HCEC 1CT (cell line): ENCODE measurements around the gene TRMT61A.
"Not testable (repeated sequence)": the region's sequence is repeated elsewhere in the genome, so short reads cannot be mapped to it uniquely, and the experiment has no call there.

ENCODE experiments used
- DNase-seq: peaks from one replicate; pipeline ENCODE4 v3.0.0-alpha.2; 2017

The TRMT61A gene

GRCh38 chr14:103523575-103523954, 5.4 kb upstream of the TRMT61A start:
- no peak for DNase-seq

DNA sequence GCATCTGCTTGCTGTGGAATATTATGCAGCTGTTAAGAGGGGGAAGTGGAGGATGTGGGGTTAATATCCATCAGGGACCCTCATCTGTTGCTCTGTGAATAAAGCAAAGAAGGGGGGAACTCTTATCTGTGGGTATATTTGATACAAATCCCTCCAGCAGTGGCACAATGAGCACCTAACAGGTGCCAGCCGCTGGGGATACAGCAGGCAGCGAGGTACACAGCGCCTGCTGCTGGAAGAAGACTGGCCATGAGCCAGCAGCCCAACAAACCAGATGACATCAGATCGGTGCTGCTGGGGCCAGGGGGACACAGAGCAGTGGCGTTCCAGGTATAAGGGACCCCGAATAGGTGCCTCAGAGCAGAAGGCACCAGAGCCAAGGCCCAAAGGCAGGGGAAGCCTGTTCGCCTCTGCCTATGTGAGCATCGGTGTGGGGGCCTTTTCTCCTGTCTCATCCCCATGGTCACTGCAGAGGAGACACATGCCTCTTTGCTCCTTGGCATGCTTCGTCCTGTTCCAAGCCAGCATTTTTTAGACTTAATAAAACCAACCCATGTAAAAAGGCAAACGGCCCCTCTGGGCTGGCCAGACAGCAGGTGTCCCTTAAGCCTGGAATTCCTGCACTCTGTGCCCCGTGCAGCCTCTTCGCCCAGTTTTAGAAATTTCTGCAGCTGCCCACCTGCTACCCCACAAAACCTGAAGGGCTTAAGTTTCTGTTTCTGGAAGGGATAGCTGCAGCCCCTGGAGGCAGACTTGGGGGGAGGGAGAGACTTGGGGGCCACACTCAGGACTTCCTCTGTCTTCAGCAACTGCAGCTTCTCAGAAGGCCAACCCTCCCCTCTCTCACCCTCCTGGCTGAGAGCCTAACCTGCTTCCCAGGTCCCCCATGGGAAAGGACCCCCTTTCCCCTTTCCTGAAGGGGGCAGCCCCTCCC, 4.7 kb upstream of the TRMT61A start:
- no peak for DNase-seq

DNA sequence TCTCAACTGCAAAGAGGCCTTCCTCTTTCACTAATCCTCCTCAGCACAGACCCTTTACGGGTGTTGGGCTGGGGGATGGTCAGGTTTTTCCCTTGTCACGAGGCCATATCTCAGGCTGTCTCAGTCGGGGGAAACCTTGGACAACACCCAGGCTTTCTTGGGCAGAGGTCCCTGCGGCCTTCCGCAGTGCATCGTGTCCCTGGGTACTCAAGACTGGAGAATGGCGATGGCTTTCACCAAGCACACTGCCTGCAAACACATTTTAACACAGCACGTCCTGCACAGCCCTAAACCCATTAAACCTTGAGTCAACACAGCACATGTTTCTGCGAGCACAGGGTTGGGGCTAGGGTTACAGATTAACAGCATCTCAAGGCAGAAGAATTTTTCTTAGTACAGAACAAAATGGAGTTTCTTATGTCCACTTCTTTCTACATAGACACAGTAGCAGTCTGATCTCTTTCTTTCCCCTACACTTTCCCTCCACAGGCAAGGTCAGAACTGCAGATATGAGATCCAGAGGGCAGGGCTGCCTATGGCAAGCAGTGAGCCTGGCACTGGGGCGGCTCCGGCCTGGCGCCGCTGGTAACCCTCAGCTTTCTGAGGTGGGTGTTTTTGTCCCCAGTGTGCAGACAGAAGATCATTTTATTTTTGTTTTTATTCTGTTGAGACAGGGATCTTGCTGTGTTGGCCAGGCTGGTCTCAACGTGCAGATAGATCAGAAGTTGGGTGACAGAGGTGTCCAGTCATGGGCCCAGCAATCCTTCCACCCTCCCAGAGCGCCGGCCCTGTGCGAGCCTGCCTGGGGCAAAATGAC, 3.4 kb upstream of the TRMT61A start:
- DNase-seq, result not testable (repeated sequence)

- no peak for DNase-seq
These were observed 2.6 kb upstream of the TRMT61A start for GRCh38 chr14:103526247-103526913.

DNA sequence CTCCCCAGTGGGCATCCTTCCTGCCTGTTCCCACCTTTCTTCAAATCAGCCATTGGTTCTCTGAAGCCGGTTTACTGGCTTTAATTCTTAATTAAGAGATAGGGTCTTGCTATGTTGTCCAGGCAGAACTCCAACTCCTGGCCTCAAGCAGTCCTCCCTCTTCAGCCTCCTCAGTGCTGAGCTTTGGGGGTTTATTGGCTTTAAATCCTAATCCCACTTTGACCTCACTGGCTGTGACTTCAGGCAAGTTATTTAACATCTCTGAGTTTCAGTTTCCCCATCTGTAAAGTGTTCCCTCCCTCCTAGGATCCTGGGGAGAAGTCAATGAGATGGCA, 2.1 kb upstream of the TRMT61A start:
- no peak for DNase-seq

DNA sequence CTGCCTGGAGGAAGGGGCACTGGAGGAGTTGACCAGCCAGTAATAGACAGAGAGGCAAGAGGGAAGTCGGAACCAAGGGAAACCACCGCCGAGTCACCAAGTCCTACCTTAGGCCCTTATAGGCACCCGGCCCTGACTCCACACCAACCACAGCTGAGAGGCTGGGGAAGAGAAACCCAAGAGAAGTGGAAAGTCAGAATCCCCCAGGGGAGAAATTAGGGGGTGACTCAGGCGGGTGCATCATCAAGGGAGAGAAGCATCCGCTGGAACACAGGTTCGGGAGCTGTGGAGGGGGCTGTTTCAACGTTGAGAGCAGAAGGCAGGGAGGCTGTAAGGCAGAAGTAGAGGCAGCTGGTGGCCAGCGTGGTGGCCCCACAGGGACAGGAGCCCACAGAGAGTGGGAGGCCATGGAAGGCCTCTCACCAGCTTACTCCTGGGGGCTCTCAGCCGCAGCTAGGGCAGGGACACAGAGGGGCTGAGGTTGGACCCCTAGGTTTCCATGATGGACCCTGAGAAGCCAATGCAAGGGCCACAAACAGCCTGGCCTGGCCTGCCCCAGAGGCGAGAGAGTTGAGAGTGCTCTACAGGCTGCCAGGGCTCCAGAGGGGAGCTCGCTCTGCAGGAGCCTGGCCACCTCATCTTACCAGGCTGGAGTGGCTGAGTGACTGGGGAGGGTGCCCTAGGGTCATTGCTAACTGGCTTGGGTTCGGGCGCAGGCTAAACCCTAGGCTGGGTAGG, 1.4 kb upstream of the TRMT61A start:
- no peak for DNase-seq

DNA sequence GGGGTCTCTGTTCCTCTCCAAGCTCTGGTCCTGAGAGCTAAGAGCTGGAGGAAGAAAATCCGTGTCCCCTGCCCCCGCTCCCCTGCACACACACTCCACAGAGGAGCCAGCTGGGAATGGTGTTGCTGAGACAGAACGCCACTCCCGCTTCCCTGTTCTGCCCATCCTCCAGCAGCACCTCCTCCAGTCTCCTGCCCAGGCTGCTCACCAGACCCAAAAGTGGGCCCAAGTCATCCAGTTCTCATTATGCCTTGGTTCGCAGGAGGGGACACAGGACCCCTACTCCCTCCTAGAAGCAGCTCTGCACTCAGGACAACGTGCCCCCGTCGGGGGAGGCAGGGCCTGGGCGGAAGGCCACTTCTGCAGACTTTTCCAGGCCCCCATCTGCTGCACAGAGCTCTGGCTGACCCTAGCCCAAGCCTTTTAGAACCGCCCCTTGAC, 830 bp upstream of the TRMT61A start:
- no peak for DNase-seq

DNA sequence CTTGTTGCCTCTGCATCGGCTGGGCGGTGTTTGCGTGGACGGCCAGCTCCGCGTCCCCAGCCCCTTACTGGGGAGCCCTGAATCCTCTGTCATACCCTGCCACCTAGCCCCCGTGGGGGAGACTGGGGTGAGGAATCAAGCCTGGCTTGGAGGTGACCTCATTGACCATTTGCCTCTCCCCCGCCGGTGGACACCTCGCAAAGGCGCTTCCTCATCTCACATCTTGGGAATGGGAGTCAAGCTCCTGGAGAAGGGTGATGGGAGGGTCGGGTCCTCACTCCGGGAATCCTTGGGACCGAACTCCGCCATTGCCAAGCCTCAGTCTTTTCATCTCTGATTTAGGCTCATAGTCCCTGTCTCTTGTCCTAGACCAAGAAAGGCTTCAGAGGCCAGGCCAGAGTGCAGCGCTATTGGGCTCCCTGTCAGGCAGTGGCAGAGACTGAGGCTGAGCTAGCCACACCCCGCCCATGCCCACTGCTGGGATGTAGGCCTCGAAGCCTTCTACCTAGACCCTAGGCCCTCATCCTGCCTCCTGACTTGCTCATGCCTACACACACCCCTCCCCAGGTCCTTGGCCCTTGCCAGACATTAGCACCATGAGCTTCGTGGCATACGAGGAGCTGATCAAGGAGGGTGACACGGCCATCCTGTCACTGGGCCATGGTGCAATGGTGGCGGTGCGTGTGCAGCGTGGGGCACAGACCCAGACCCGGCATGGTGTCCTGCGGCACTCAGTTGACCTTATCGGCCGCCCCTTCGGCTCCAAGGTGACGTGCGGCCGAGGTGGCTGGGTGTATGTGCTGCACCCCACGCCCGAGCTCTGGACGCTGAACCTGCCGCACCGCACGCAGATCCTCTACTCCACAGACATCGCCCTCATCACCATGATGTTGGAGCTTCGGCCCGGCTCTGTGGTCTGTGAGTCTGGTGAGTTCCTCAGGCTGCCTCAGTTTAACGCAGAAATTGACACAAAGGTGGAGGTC, 678 bp downstream of the TRMT61A start:
- no peak for DNase-seq

DNA sequence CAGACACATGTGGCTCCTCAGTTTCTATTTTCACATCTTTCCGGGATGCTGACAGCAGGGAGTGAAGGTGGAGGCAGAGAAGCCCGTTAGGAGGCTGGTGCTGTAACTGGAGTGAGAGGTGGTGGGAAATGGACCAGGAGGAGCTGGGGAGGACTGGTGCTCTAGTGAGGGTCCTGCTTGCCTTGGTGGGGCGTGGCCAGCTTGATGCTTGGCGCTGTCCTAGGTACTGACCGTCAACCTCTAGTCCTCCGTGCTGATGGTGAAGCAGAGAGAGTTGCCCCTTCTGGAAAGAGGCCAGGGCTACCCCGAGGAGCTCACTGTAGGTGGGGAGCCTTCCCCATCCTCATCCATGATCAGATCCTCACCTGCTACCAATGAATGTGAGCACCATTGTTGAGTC, 1.4 kb downstream of the TRMT61A start:
- DNase-seq, result no peak

DNA sequence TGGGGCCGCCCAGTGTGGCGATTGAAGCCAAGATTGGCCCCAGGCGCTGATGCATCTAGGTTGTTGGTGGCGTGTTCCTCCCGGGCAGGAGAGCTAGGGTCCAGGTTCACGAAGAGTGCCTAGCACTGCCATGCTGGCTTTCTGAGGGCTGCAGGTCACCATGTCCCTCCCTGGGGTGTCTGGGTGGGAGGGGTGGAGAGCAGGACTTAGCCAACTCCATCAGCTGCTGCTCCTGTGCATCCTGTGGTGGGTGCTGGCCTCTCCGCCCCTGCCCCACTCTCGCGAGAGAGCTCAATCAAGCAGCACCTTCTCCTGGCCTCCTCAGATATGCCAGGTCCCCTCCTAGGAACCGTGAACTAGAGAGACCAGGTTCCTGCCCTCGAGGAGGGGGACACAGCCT, 1.8 kb downstream of the TRMT61A start:
- no peak for DNase-seq

DNA sequence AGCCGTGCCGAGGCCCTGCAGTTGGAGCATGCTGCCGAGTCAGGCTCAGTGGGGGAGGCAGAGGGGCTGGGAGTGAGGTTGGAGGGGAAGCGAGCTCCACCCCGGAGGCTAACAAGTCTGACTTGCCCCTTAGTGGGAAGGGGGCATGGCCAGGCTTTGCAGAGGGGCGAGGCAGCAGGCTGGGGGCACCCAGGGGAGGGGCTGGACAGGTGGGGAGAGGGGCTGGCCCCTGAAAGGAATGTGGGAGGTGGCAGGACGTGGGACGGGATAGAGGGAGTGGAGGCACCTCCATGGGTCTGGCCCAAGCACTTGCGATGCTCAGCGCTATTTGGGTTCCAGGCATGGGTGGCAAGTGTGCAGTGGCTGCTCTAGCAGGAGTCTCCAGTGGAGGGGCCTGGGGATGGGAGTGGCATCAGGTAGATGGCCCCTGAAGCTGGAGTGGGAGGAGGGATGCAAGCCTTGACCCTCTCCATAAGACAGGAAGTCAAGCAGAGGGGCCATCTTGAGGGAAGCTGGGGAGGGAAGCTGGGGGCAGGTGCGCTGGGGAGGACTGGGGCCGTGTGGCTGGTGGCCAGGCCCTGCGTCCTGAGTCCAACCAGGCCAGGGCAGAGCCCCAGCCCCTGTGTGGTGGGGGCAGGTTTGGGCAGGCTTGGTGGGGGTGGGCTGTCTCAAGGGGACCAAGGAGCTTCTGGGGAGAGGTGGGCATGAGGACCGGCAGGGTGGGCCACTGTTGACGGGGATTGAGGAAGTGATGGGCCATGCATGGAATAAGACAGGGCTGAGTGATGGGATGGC, 2.6 kb downstream of the TRMT61A start:
- DNase-seq, result no peak

GRCh38 chr14:103532216-103533136, 3.5 kb downstream of the TRMT61A start:
- no peak for DNase-seq

DNA sequence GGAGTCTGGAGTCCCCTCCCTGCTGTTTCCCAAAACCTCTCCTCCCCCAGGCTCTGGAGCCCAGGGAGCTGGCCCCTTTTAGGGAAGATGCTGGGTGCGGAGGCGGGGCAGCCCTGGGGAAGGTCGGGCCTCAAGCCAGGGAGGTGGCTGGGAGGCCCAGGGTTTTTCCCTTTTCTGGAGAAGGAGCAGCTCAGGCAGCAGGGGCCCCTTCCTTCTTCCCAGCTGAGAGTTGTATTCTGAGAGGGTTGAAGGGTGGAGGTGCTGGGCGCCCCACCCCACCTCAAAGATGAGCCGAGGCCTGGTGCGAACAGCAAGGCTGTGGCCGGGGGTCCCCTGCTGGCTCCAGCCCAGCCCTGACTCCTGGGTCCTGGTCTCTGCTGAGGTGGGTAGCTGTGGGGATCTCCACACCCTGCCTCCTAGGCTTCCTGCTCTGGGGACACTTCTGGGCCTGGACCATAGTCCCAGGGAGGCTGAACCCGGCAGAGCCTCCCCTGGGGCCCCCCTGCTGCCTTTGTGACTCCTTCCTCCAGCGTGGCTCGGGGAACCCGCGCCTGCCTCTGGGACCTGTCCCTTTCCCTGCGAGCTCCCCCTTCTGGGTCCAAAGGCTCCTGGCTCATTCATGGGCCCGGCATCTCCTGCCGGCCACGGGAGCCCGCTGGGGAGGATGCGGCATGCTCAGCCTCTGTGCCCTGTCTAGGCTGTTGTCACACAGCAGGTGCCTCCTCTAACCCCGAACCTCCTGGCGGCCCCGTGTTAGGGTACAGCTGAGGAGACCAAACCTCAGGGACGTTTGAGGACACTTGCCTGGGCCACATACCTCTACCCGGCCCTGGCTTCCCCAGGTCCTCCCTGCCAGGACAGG, 4.4 kb downstream of the TRMT61A start:
- DNase-seq, result no peak

DNA sequence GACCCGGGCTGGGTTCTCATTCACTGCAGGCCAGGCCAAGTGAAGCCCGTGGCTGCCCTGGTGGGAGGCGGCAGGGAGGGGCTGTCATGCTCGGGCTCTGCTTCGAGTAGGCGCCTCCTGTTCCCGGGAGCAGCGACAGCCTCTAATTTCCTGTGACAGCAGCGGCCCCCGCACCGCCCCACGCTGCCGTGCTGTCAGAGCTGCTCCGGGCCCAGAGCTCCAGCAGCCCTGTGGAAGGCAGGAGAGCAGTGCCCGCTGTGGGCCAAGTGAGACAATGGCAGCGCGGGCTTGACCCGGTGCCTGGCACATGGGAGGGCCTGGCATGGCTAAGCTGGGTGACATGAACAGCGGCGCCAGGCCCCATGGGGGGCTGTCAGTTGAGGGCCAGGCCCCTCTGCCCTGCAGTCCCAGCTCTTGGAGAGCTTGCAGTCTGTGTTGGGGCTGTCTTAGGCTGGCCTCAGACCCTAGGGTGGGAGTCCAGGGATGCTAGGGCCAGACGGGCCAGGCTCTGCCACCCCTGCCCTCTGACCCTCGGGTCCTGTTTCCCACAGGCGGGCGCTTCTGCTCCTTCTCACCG, 5.1 kb downstream of the TRMT61A start:
- DNase-seq, result no peak

- no peak for DNase-seq
These were observed 5.6 kb downstream of the TRMT61A start for GRCh38 chr14:103534576-103535061.

DNA sequence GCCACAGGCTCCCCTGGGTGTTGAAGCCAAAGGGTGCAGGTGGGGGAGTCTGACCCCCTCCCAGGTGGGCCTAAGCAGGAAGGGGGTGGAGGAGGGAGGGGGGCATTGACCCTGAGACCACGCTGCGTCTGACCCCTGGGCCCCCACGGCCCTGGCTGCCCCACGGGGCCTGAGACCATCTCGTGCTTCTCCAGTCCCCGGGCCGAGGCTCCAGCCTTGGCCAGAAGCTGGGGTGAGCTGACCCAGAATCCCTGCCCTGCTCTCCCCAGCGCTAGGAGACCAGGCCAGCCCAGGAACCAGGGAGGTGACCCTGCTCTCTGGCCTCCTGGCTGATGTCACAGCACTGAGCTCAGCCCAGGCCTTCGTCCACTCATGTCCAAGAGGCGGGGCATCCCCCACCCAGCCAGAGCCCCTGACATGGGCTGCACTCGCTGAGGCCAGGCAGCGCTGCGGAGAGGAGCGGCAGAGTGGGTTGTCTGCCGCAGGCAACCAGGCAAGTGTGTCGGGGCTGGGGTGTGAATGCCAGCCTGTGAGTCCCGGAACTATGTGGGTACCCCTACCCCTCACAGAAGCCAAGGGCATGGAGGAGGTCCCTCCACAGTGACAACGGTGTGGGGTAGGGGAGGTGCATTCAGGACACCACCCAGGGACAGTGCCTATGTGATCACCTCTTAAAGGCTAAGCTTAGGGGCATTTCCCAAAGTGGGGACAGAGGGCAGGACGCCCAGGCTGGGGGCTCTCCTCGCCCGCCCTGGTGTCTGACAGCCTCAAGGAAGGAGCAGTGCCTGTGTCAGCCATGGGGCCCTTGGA, 6.3 kb downstream of the TRMT61A start:
- no peak for DNase-seq
